Mesenchymal stem cell (in vitro differentiated cells and primary cell): Measurements from ENCODE around the gene NDUFS1.

Experiments
- DNase-seq: peaks from one replicate; pipeline ENCODE4 v3.0.0-alpha.2; 2013
- H2AFZ ChIP-seq: one replicate; pipeline ENCODE4 v1.6.1; 2013; ENCODE audit warnings: low read depth, mild to moderate bottlenecking, control low read depth, inconsistent platforms, low read length, moderate library complexity
- H2AK5ac ChIP-seq: 2 replicates; pipeline ENCODE4 v1.6.1; 2013; ENCODE audit warnings: low read length, moderate library complexity, mild to moderate bottlenecking, inconsistent platforms; ENCODE audit not compliant: severe bottlenecking
- H2BK120ac ChIP-seq: one replicate; pipeline ENCODE4 v1.6.1; 2013; ENCODE audit warnings: low read depth, mild to moderate bottlenecking, inconsistent platforms, low read length, moderate library complexity
- H2BK12ac ChIP-seq, 2 experiments: one replicate each; pipeline ENCODE4 v1.6.1; 2013; ENCODE audit warnings: inconsistent platforms in 2 of 2, low read length in 2 of 2, mild to moderate bottlenecking in 2 of 2, moderate library complexity in 2 of 2, control low read depth in 1 of 2
- H2BK15ac ChIP-seq: one replicate; pipeline ENCODE4 v1.6.1; 2013; ENCODE audit warnings: mild to moderate bottlenecking, low read depth, inconsistent platforms; ENCODE audit not compliant: poor library complexity, severe bottlenecking
- H2BK5ac ChIP-seq: 2 replicates; pipeline ENCODE4 v1.6.1; 2013; ENCODE audit warnings: low read depth, mild to moderate bottlenecking, low read length, control low read depth, inconsistent platforms; ENCODE audit not compliant: poor library complexity, severe bottlenecking
- H3K14ac ChIP-seq, 2 experiments: one replicate each; pipeline ENCODE4 v1.6.1; 2013; ENCODE audit warnings: inconsistent platforms in 2 of 2, low read length in 2 of 2, control low read depth in 1 of 2, mild to moderate bottlenecking in 1 of 2, moderate library complexity in 1 of 2
- H3K18ac ChIP-seq, 2 experiments: one replicate each; pipeline ENCODE4 v1.6.1; 2013; ENCODE audit warnings: inconsistent platforms in 2 of 2, low read length in 2 of 2, control low read depth in 1 of 2, low read depth in 1 of 2, mild to moderate bottlenecking in 1 of 2
- H3K23ac ChIP-seq, 2 experiments: one replicate each; pipeline ENCODE4 v1.6.1; 2013; ENCODE audit warnings: inconsistent platforms in 2 of 2, low read length in 2 of 2, mild to moderate bottlenecking in 2 of 2, moderate library complexity in 2 of 2, control low read depth in 1 of 2
- H3K27ac ChIP-seq: 2 replicates; pipeline ENCODE4 v1.5.1; 2013; ENCODE audit warnings: mild to moderate bottlenecking, moderate library complexity, low read length, control low read depth, inconsistent platforms; ENCODE audit not compliant: poor library complexity, severe bottlenecking
- H3K27me3 ChIP-seq, 2 experiments: 2 replicates each; pipeline versions ENCODE4 v1.6.1 to v1.7.0; 2013; ENCODE audit warnings: low read length in 2 of 2, mild to moderate bottlenecking in 2 of 2, moderate library complexity in 2 of 2, control low read depth in 1 of 2, inconsistent platforms in 1 of 2; ENCODE audit not compliant: control insufficient read depth in 1 of 2, insufficient read depth in 1 of 2
- H3K36me3 ChIP-seq, 2 experiments: 2 replicates each; pipeline versions ENCODE4 v1.6.1 to v1.7.0; 2013; ENCODE audit warnings: low read length in 2 of 2, control low read depth in 1 of 2, inconsistent platforms in 1 of 2, low read depth in 1 of 2, mild to moderate bottlenecking in 1 of 2; ENCODE audit not compliant: insufficient read depth in 2 of 2, control insufficient read depth in 1 of 2
- H3K4ac ChIP-seq, 2 experiments: one replicate each; pipeline ENCODE4 v1.6.1; 2013; ENCODE audit warnings: inconsistent platforms in 2 of 2, low read length in 2 of 2, mild to moderate bottlenecking in 2 of 2, moderate library complexity in 2 of 2, control low read depth in 1 of 2, low read depth in 1 of 2
- H3K4me1 ChIP-seq: 2 replicates; pipeline ENCODE4 v1.6.1; 2013; ENCODE audit warnings: low read depth, low read length, control low read depth; ENCODE audit not compliant: control insufficient read depth, insufficient read depth
- H3K4me2 ChIP-seq: 2 replicates; pipeline ENCODE4 v1.6.1; 2013; ENCODE audit warnings: low read length, mild to moderate bottlenecking, inconsistent platforms; ENCODE audit not compliant: poor library complexity, severe bottlenecking
- H3K4me3 ChIP-seq, 2 experiments: 2 replicates each; pipeline versions ENCODE4 v1.5.1 to v1.7.0; 2013; ENCODE audit warnings: low read length in 2 of 2, mild to moderate bottlenecking in 2 of 2, control low read depth in 1 of 2, low read depth in 1 of 2; ENCODE audit not compliant: insufficient read depth in 1 of 2
- H3K79me1 ChIP-seq: replicated peaks from 2 replicates; pipeline ENCODE4 v1.6.1; 2013; ENCODE audit warnings: mild to moderate bottlenecking, control low read depth, low read length, inconsistent platforms; ENCODE audit not compliant: poor library complexity, severe bottlenecking
- H3K9ac ChIP-seq: 2 replicates; pipeline ENCODE4 v1.7.0; 2013; ENCODE audit warnings: mild to moderate bottlenecking, low read length, moderate library complexity
- H3K9me3 ChIP-seq: 2 replicates; pipeline ENCODE4 v1.7.0; 2013; ENCODE audit warnings: mild to moderate bottlenecking, low read length; ENCODE audit not compliant: control insufficient read depth
- H4K8ac ChIP-seq: one replicate; pipeline ENCODE4 v1.6.1; 2013; ENCODE audit warnings: inconsistent platforms, mild to moderate bottlenecking, low read length, moderate library complexity
- H4K91ac ChIP-seq: one replicate; pipeline ENCODE4 v1.6.1; 2013; ENCODE audit warnings: mild to moderate bottlenecking, low read length, inconsistent platforms
- WGBS: methylation state at CpG from one replicate; pipeline ENCODE4 v1.1.7; 2013; ENCODE audit warnings: mixed read lengths; 5-methylcytosine and 5-hydroxymethylcytosine counted together

Gene NDUFS1

DNA sequence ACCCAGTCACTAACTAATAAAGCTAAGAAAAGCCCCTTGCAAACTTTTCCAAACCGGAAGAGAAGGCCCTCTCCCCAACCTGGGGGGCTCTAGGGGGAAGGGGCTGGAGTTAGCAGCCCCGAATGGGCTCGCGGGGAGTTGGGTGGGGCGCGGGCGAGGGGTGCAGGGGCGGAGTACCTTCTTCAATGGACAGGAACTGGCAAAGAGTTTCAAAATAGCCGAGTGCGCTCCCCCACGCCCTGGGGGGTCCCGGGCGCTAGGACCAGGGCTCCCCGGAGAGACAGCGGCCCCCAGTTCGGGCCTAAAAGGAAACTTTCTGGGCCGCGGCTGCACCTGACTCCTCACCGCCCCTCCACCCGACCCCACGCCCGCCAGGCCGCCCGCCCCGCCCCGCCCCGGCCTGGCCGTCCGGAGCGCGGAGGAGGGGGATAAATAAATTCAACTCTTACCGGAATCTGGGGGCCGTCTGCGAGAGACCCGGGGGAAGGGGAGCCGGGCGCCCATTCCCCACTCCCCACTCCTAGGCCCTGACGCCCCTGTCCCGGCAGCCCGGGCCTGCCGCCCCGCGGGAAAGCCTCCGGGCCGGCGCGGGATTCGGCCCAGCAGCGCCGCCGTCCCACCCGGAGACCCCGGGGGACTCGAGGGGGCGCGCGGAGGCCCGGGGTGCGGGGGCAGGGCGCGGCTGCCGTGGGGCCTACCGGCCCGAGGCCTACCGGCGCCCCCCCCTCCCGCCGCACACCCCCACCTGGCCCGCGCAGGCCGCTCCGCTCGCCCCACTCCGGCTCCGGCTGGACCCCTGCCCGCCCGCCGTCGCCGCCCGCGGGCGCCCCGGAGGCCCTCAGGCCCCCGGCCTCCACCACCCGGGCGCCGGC, 74.1 kb downstream of the NDUFS1 start:
- WGBS, result 3% methylated on average over 36 of the region's 88 CpGs
- Histone ChIP-seq H2AFZ (peak overlapping the region; percentile 27), H3K4me3 (peak overlapping the region; percentile 80 to 83), H3K14ac (peak overlapping the region; percentile 71 to 94), H3K9ac (peak overlapping the region; percentile 98), H3K4ac (peak overlapping the region; percentile 95 to 99), H2BK15ac (peak overlapping the region; percentile 89), H2BK5ac (peak overlapping the region; percentile 97), H2AK5ac (no peak overlapping the region), H2BK12ac (no peak overlapping the region), H2BK120ac (peak overlapping the region; percentile 23), H4K91ac (peak overlapping the region; percentile 92), H3K4me2 (peak overlapping the region; percentile 78), H3K9me3 (no peaks in the 10 kb centered on the region), H3K4me1 (no peaks in the 10 kb centered on the region), H3K79me1 (peaks cover under 1% of the 10 kb centered on the region), H4K8ac (peak overlapping the region; percentile 95), H3K27ac (peak overlapping the region; percentile 89), H3K27me3 (no peaks in the 10 kb centered on the region), H3K36me3 (peaks cover 0 to 2% of the 10 kb centered on the region in 2 experiments), H3K18ac (peak overlapping the region; percentile 94), H3K23ac (no peak overlapping the region)
- DNase-seq, result peak; percentile 42

DNA sequence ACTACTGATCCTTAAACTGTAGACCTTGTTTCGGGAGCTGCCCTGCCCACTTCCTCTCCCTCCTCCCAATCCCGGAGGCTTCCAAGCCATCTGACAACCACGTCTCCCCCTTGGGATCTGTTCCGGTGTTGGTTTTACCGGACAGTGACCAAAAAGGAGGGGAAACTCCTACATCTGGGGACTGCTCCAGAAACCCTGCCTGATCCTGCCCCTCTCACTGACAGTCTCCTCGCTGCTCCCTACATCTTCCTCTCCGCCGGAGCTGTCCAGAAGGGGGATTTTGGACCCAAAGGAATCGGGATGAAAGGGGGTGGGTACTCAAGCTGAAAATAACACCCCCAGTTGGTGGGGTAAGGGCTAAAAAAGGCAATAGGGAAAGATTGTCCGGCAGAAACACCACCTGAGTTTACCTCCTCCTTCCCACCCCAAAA, 74.8 kb downstream of the NDUFS1 start:
- no peak overlapping the region for H3K23ac ChIP-seq
- H2AK5ac ChIP-seq, result no peak overlapping the region
- peak; percentile 89 for DNase-seq
- H3K36me3 ChIP-seq, result no peaks in the 10 kb centered on the region
- H2BK5ac ChIP-seq, result peak overlapping the region; percentile 97
- H3K14ac ChIP-seq, result no peak overlapping the region
- no peak overlapping the region for H2AFZ ChIP-seq
- H2BK15ac ChIP-seq, result peak overlapping the region; percentile 13
- H3K18ac ChIP-seq, result peak overlapping the region; percentile 52 to 78
- no peak overlapping the region for H2BK12ac ChIP-seq
- peak overlapping the region; percentile 28 for H4K91ac ChIP-seq
- 0% methylated on average over 6 of the region's 10 CpGs for WGBS
- no peaks in the 10 kb centered on the region for H3K4me1 ChIP-seq
- H3K9me3 ChIP-seq, result no peaks in the 10 kb centered on the region
- peak overlapping the region; percentile 23 for H2BK120ac ChIP-seq
- H3K27ac ChIP-seq, result peak overlapping the region; percentile 89
- peak overlapping the region; percentile 98 for H3K9ac ChIP-seq
- no peaks in the 10 kb centered on the region for H3K27me3 ChIP-seq
- H3K4ac ChIP-seq, result peak overlapping the region in 1 of 2 experiments; percentile 99
- peak overlapping the region; percentile 2 for H4K8ac ChIP-seq
- H3K4me2 ChIP-seq, result peak overlapping the region; percentile 78
- peak overlapping the region; percentile 80 to 83 for H3K4me3 ChIP-seq
- H3K79me1 ChIP-seq, result no peaks in the 10 kb centered on the region

DNA sequence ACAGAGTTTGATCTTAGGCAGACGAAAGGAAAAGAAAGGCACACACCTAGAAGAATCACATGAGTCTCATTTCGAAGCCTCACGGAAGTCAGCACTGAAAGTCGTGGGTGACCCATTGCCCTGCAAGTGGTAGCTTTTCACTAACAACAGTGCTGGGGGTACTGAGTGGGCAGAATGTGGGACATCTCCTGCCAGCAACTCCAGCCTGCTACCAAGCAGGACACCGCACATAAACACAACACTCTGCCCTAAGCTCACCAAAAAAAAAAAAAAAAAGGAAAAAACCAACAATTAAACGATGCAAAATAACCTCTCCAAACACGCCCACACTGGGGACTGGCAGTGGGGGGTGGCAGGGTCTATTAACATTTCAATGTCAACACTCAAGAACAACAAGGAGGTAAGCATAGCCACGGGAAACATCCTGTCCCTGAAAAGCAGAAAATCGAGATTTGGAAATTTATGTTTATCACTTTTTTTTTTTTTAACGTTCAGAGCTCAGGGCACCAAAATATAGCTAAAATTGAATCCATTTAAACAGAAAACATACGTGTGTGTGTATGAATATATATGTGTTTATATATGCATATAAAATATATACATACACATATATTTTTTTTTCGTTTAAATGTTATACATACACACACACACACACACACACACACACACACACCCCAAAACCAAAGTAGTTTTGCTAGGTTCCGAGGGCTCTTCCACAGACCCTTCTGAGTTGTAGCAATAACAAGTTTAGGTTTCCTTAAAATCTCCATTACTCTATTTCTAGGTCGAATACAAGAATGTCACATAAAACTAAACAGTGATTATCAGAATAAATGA, 75.4 kb downstream of the NDUFS1 start:
- H2AK5ac ChIP-seq, result no peak overlapping the region
- no peak overlapping the region for H4K91ac ChIP-seq
- H3K36me3 ChIP-seq, result no peaks in the 10 kb centered on the region
- H3K79me1 ChIP-seq, result no peaks in the 10 kb centered on the region
- H4K8ac ChIP-seq, result no peak overlapping the region
- DNase-seq, result peak; percentile 44
- H3K14ac ChIP-seq, result no peak overlapping the region
- H3K27ac ChIP-seq, result peak overlapping the region; percentile 89
- H3K9me3 ChIP-seq, result no peaks in the 10 kb centered on the region
- peak overlapping the region in 1 of 2 experiments; percentile 66 for H3K18ac ChIP-seq
- H2BK15ac ChIP-seq, result no peak overlapping the region
- peak overlapping the region; percentile 80 to 83 for H3K4me3 ChIP-seq
- no peak overlapping the region for H2AFZ ChIP-seq
- H3K9ac ChIP-seq, result peak overlapping the region; percentile 98
- no peak overlapping the region for H2BK120ac ChIP-seq
- no peaks in the 10 kb centered on the region for H3K4me1 ChIP-seq
- peak overlapping the region in 1 of 2 experiments; percentile 82 for H3K4ac ChIP-seq
- peak overlapping the region; percentile 78 for H3K4me2 ChIP-seq
- H3K27me3 ChIP-seq, result no peaks in the 10 kb centered on the region
- 4% methylated on average over 6 of the region's 14 CpGs for WGBS
- H2BK5ac ChIP-seq, result no peak overlapping the region
- no peak overlapping the region for H3K23ac ChIP-seq
- H2BK12ac ChIP-seq, result no peak overlapping the region
